ENCODE data around the gene LRIG2. TPM values are rescaled to one million over a fixed set of nuclear protein-coding genes. Genes with fewer than 3 reads are reported as not detected.

Gene LRIG2
- total and polyA plus RNA-seq, 2 experiments from 2014 or later: 4.3 to 12.7 TPM

DNA sequence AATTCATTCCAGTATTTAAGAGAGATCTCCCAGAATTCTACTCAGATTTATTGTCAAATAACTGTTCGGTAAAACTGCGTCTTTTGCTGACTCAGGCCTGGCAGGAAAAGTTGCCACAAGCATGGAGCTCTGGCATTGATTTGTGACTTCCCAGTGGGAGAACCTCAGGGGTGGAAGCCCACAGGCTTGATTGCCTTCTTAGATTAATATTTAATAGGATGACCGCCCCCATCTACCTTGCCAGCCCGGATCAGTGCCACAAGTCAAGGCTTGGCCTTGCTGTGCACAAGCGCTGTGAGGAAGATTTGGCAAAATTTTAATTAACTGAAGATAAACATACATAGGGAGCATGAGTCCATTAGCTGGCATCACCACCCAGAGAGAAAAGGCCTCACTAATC is 93.5 kb downstream of the LRIG2 start:
- H3K4me3 ChIP-seq: no peak overlapping the region
- no peak for TF ChIP-seq CTCF (IDR thresholded peaks at IDR 0.05; ENCODE audit: poor library complexity)
- no peak for TF ChIP-seq EZH2phosphoT487 (IDR thresholded peaks at IDR 0.05; ENCODE audit: low read depth, severe bottlenecking, unreplicated experiment)
- TF ChIP-seq EZH2 (IDR thresholded peaks at IDR 0.05; ENCODE audit: borderline replicate concordance): no peak
- no peak for DNase-seq (ENCODE audit: low spot score)
- no peak overlapping the region for H3K4me2 ChIP-seq
- no peaks in the 10 kb centered on the region for H3K9me2 ChIP-seq (replicated peaks; ENCODE audit: insufficient read depth)
- H3K79me2 ChIP-seq: no peaks in the 10 kb centered on the region
- no peaks in the 10 kb centered on the region for H3K4me1 ChIP-seq (ENCODE audit: insufficient read depth)
- 83% methylated on average over 5 of the region's 5 CpGs for WGBS (ENCODE audit: low lambda C conversion rate, missing lambda C conversion rate)
- H3K27ac ChIP-seq: no peak overlapping the region
- no peaks in the 10 kb centered on the region for H3K9me3 ChIP-seq (ENCODE audit: low read depth)
- H3K36me3 ChIP-seq (replicated peaks; ENCODE audit: insufficient read depth, low read depth): no peaks in the 10 kb centered on the region
- H2AFZ ChIP-seq: no peak overlapping the region
- H4K20me1 ChIP-seq (ENCODE audit: insufficient read depth, poor library complexity, severe bottlenecking): no peaks in the 10 kb centered on the region
- H3K27me3 ChIP-seq: no peaks in the 10 kb centered on the region

GRCh38 chr1:113168946-113169345 is 95.9 kb downstream of the LRIG2 start:
- no peaks in the 10 kb centered on the region for H3K79me2 ChIP-seq
- H3K36me3 ChIP-seq (replicated peaks; ENCODE audit: insufficient read depth, low read depth): no peaks in the 10 kb centered on the region
- no peaks in the 10 kb centered on the region for H4K20me1 ChIP-seq (ENCODE audit: insufficient read depth, poor library complexity, severe bottlenecking)
- no peaks in the 10 kb centered on the region for H3K27me3 ChIP-seq
- H3K4me3 ChIP-seq: no peak overlapping the region
- no peaks in the 10 kb centered on the region for H3K9me2 ChIP-seq (replicated peaks; ENCODE audit: insufficient read depth)
- H2AFZ ChIP-seq: no peak overlapping the region
- no peaks in the 10 kb centered on the region for H3K4me1 ChIP-seq (ENCODE audit: insufficient read depth)
- no peak overlapping the region for H3K27ac ChIP-seq
- no peak for TF ChIP-seq CTCF (IDR thresholded peaks at IDR 0.05; ENCODE audit: poor library complexity)
- no peak for TF ChIP-seq EZH2phosphoT487 (IDR thresholded peaks at IDR 0.05; ENCODE audit: low read depth, severe bottlenecking, unreplicated experiment)
- TF ChIP-seq EZH2 (IDR thresholded peaks at IDR 0.05; ENCODE audit: borderline replicate concordance): no peak
- H3K4me2 ChIP-seq: no peak overlapping the region
- no peaks in the 10 kb centered on the region for H3K9me3 ChIP-seq (ENCODE audit: low read depth)
- no peak for DNase-seq (ENCODE audit: low spot score)
- 88% methylated on average over 10 of the region's 10 CpGs for WGBS (ENCODE audit: low lambda C conversion rate, missing lambda C conversion rate)

GRCh38 chr1:113169591-113169990 is 96.6 kb downstream of the LRIG2 start:
- Histone ChIP-seq H3K4me1 (ENCODE audit: insufficient read depth) (no peaks in the 10 kb centered on the region), H4K20me1 (ENCODE audit: insufficient read depth, poor library complexity, severe bottlenecking) (no peaks in the 10 kb centered on the region), H3K27ac (no peak overlapping the region), H3K27me3 (no peaks in the 10 kb centered on the region), H3K36me3 (replicated peaks; ENCODE audit: insufficient read depth, low read depth) (no peaks in the 10 kb centered on the region), H2AFZ (no peak overlapping the region), H3K79me2 (no peaks in the 10 kb centered on the region), H3K4me3 (no peak overlapping the region), H3K9me2 (replicated peaks; ENCODE audit: insufficient read depth) (no peaks in the 10 kb centered on the region), H3K9me3 (ENCODE audit: low read depth) (no peaks in the 10 kb centered on the region), H3K4me2 (no peak overlapping the region)
- WGBS (ENCODE audit: low lambda C conversion rate, missing lambda C conversion rate): 84% methylated on average over 5 of the region's 5 CpGs
- no peak for TF ChIP-seq EZH2phosphoT487 (IDR thresholded peaks at IDR 0.05; ENCODE audit: low read depth, severe bottlenecking, unreplicated experiment)
- no peak for TF ChIP-seq CTCF (IDR thresholded peaks at IDR 0.05; ENCODE audit: poor library complexity)
- TF ChIP-seq EZH2 (IDR thresholded peaks at IDR 0.05; ENCODE audit: borderline replicate concordance): no peak
- no peak for DNase-seq (ENCODE audit: low spot score)

- Histone ChIP-seq H3K4me2 (no peak overlapping the region), H3K9me3 (ENCODE audit: low read depth) (no peaks in the 10 kb centered on the region), H3K27ac (no peak overlapping the region), H3K4me1 (ENCODE audit: insufficient read depth) (no peaks in the 10 kb centered on the region), H3K4me3 (no peak overlapping the region), H3K9me2 (replicated peaks; ENCODE audit: insufficient read depth) (no peaks in the 10 kb centered on the region), H3K27me3 (no peaks in the 10 kb centered on the region), H3K36me3 (replicated peaks; ENCODE audit: insufficient read depth, low read depth) (no peaks in the 10 kb centered on the region), H3K79me2 (no peaks in the 10 kb centered on the region), H2AFZ (no peak overlapping the region), H4K20me1 (ENCODE audit: insufficient read depth, poor library complexity, severe bottlenecking) (no peaks in the 10 kb centered on the region)
- TF ChIP-seq EZH2phosphoT487 (IDR thresholded peaks at IDR 0.05; ENCODE audit: low read depth, severe bottlenecking, unreplicated experiment) (no peak), CTCF (IDR thresholded peaks at IDR 0.05; ENCODE audit: poor library complexity) (no peak), EZH2 (IDR thresholded peaks at IDR 0.05; ENCODE audit: borderline replicate concordance) (no peak)
- no peak for DNase-seq (ENCODE audit: low spot score)
- 80% methylated on average over 4 of the region's 4 CpGs for WGBS (ENCODE audit: low lambda C conversion rate, missing lambda C conversion rate)
Measured at GRCh38 chr1:113170519-113170918, 97.5 kb downstream of the LRIG2 start.

Data from hepatocyte (in vitro differentiated cells).